Spleen (tissue), 7 donors: ENCODE measurements around the gene GAS6.

ENCODE experiments used
- POLR2A ChIP-seq, 3 donors: fragments of 450-650 bp; IDR thresholded peaks; one replicate each; pipeline ENCODE4 v1.5.1; 2017; ENCODE audit warnings: antibody characterized with exemption in 3 of 3, mild to moderate bottlenecking in 1 of 3
- TF ChIP-seq, protein P1 (sequence below), 11 experiments: fragments of 200-600 bp in 7 of 11; fragments of 450-650 bp in 4 of 11; sonication (generic) in 4 of 11; IDR thresholded peaks in 8 of 11; conservative IDR thresholded peaks in 3 of 11; 1 replicate in 7 of 11; 2 replicates in 4 of 11; pipeline versions ENCODE4 v1.4.0 to v1.8.0; 2016 to 2021; ENCODE audit warnings: antibody characterized with exemption in 11 of 11, inconsistent platforms in 4 of 11, mild to moderate bottlenecking in 1 of 11
- donor health status: DM: no; HTN: no; CAD: no; lungs with moderate emphysema.
- donor health status: DM: no; HTN: no; CAD: no.
- donor health status: DM: no; HTN: no; CAD: no.

DNA sequence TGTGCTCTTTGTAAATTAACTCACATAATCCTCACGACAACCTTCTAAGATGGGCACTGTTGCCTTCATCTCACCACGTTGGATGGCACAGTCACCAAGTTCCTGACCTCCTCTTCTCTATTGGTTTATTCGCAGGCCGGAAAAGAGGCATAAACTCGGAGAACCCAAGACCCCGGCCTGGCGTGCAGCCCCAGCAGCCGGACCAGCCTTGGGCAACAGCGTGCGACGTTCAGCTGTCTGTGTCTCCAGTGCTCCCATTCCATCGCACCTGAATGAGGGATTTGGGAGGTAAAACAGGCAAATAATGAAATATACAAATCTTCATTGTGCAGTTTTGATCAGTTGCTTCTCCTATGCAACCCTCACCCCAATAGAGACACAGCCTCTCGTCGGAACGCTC, 34.5 kb upstream of the GAS6 start:
- TF ChIP-seq, protein P1, sequence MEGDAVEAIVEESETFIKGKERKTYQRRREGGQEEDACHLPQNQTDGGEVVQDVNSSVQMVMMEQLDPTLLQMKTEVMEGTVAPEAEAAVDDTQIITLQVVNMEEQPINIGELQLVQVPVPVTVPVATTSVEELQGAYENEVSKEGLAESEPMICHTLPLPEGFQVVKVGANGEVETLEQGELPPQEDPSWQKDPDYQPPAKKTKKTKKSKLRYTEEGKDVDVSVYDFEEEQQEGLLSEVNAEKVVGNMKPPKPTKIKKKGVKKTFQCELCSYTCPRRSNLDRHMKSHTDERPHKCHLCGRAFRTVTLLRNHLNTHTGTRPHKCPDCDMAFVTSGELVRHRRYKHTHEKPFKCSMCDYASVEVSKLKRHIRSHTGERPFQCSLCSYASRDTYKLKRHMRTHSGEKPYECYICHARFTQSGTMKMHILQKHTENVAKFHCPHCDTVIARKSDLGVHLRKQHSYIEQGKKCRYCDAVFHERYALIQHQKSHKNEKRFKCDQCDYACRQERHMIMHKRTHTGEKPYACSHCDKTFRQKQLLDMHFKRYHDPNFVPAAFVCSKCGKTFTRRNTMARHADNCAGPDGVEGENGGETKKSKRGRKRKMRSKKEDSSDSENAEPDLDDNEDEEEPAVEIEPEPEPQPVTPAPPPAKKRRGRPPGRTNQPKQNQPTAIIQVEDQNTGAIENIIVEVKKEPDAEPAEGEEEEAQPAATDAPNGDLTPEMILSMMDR (IDR thresholded peaks at IDR 0.05 in 8 of 11, conservative IDR thresholded peaks at IDR 0.05 in 3 of 11): no peak
- no peak for TF ChIP-seq POLR2A (IDR thresholded peaks at IDR 0.05)
